H1 (cell line): ENCODE results near the gene CTXN1. TPM values are rescaled to one million over a fixed set of nuclear protein-coding genes. Genes with fewer than 3 reads are reported as not detected.

ENCODE experiments used
- CHD1 ChIP-seq: IDR thresholded peaks from 2 replicates; pipeline ENCODE4 v1.6.1; 2012; ENCODE audit warnings: low read depth, low read length, improper control_type of control experiment
- CREB1 ChIP-seq: IDR thresholded peaks from 2 replicates; pipeline ENCODE4 v1.6.1; 2012; ENCODE audit warnings: inconsistent platforms
- EZH2 ChIP-seq: fragments of 200-600 bp; sonication (generic); IDR thresholded peaks from 2 replicates; pipeline ENCODE4 v1.7.1; 2012; ENCODE audit warnings: low read depth, mild to moderate bottlenecking, moderate library complexity, low read length, inconsistent platforms; ENCODE audit not compliant: severe bottlenecking
- FOSL1 ChIP-seq: IDR thresholded peaks from 2 replicates; pipeline ENCODE4 v1.6.1; 2011; ENCODE audit warnings: mild to moderate bottlenecking, low read depth, low read length, moderate library complexity; ENCODE audit not compliant: insufficient read depth
- NANOG ChIP-seq: IDR thresholded peaks from 2 replicates; pipeline ENCODE4 v1.6.1; 2011; ENCODE audit warnings: low read length, low read depth, mild to moderate bottlenecking, inconsistent platforms; ENCODE audit not compliant: insufficient read depth, poor library complexity, severe bottlenecking
- polyA plus RNA-seq, 7 experiments: library from polyadenylated mRNA; depleted of rRNA in 3 of 7; stranded (reverse) in 5 of 7; unstranded in 2 of 7; fragments of >200 nt in 5 of 7; fragments of 200-250 nt in 2 of 7; gene quantifications; 1 replicate in 5 of 7; 2 replicates in 1 of 7; 4 replicates in 1 of 7; pipeline versions ENCODE4 v1.2.1 to v1.2.3, GENCODE V29; 2011 to 2013; ENCODE audit warnings: missing spikeins in 2 of 7, mixed read lengths in 2 of 7
- total RNA-seq: library from RNA; stranded (reverse); fragmentation: NEBNext Ultra II Directional; extraction: Animal tissue kit (Norgen Biotek cat#: 25700); gene quantifications from 2 replicates; pipeline ENCODE4 v1.2.1, GENCODE V29; 2021

The CTXN1 gene
- total and polyA plus RNA-seq, 2 of the 8 experiments (the other 6 are each of a cell fraction or from before 2014, with no cell fraction given), result 16.4 to 58.0 TPM

- no peak for TF ChIP-seq FOSL1
- peak; percentile 60; the same call in 1 of the 2 replicates for TF ChIP-seq CREB1
- no peak for TF ChIP-seq EZH2
- no peak for TF ChIP-seq CHD1
- TF ChIP-seq NANOG, result no peak
Observed at GRCh38 chr19:7919610-7920518, 6.1 kb downstream of the CTXN1 start, which contains the start of gene SNAPC2 (continued).
